Cardiac ventricle fibroblast (primary cell): ENCODE data around the gene ETV3. TPM values are rescaled to one million over a fixed set of nuclear protein-coding genes. Genes with fewer than 3 reads are reported as not detected.

Experiments
- total RNA-seq: library from RNA; depleted of rRNA; stranded (reverse); fragments of >200 nt; gene quantifications from 2 replicates; pipeline ENCODE4 v1.2.3, GENCODE V29; 2015

Gene ETV3
- 9.4 and 9.7 TPM in 2 replicates for total RNA-seq

GRCh38 chr1:157138220-157139051 lies at the start of gene ETV3:
ETV3 (minus strand) TSS chr1:157138395; CDS start chr1:157136352, 2,043 bp downstream.

GRCh38 chr1:157099633-157100009 lies 38.6 kb downstream of the ETV3 start, which contains the start of gene ETV3L:
ETV3L (minus strand) TSS chr1:157099808; CDS start chr1:157099523, 285 bp downstream.

Other genes starting within 250 kb of the ETV3 start
- 6.9 and 7.7 TPM in 2 replicates for gene PEAR1, start 244.7 kb downstream of the ETV3 start, total RNA-seq
- not detected in 2 replicates for gene LRRC71, start 217.8 kb downstream of the ETV3 start, total RNA-seq
- 21.5 and 36.5 TPM in 2 replicates for gene ARHGEF11, start 92.7 kb downstream of the ETV3 start, total RNA-seq
- gene ETV3L, start 38.6 kb downstream of the ETV3 start, total RNA-seq, result not detected in 2 replicates